ENCODE measurements around the gene BEST2.

BEST2 gene

DNA sequence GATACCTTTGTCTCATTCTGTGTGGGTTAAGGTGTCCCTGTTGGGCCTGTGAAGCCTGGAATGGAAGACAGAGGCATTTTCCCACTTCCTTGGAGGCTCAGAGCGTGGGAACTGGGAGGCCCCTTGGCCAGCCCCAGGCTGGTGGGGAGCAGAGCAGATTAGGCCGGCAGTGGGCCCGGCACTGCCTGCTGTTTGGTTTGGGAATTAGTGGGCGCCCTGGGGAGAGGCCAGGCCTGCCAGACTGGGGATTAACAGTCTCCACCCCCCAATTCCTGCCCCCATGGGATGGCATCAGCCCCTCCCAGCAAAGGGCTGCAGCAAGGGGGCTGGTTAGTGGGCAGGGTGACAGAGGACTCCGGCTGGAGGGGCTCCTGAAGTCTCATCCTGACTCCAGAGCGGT lies 3.1 kb upstream of the BEST2 start:
- H3K4me3 ChIP-seq (ENCODE audit: low read depth in 1 of 2, low read length in 1 of 2): no peak overlapping the region
- TF ChIP-seq, protein P1, sequence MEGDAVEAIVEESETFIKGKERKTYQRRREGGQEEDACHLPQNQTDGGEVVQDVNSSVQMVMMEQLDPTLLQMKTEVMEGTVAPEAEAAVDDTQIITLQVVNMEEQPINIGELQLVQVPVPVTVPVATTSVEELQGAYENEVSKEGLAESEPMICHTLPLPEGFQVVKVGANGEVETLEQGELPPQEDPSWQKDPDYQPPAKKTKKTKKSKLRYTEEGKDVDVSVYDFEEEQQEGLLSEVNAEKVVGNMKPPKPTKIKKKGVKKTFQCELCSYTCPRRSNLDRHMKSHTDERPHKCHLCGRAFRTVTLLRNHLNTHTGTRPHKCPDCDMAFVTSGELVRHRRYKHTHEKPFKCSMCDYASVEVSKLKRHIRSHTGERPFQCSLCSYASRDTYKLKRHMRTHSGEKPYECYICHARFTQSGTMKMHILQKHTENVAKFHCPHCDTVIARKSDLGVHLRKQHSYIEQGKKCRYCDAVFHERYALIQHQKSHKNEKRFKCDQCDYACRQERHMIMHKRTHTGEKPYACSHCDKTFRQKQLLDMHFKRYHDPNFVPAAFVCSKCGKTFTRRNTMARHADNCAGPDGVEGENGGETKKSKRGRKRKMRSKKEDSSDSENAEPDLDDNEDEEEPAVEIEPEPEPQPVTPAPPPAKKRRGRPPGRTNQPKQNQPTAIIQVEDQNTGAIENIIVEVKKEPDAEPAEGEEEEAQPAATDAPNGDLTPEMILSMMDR (IDR thresholded peaks at IDR 0.05): no peak
- peaks cover 43% of the 10 kb centered on the region for H3K27me3 ChIP-seq
- no peak overlapping the region for H3K27ac ChIP-seq
- no peaks in the 10 kb centered on the region for H3K4me1 ChIP-seq (ENCODE audit: control insufficient read depth in 1 of 2, insufficient read depth in 1 of 2, low read depth in 1 of 2, low read length in 1 of 2)
- no peaks in the 10 kb centered on the region for H3K9me3 ChIP-seq
- H3K36me3 ChIP-seq: peaks cover 40% of the 10 kb centered on the region

DNA sequence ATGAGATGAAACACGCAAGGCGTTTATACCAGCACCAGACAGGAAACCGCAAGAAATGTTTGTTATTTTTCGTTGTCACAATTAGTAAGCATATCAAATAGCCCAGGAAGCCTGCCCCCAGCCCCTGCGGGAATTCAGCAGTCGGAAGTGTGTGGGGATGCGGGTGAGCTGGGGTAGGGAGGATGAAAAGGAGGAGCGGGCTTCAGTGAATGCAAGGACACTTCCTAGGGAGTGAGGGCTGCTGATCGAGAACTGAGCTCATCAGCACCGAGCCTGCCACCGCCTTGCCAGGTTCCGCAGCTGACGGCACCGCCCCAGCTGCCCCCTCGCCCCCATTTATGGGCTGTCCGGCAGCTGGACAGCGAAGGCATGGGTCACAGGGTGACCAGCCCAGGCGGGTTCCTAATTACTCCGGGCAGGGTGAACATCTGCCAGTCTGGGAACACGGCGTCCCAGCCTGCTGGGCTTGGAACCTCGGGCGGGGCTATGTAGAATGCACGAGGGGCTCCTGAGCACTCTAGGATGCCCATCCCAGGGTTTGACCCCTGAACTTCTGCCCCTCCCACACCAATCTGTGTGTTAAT lies 1.6 kb upstream of the BEST2 start:
- H3K4me3 ChIP-seq (ENCODE audit: low read depth in 1 of 2, low read length in 1 of 2): no peak overlapping the region
- no peaks in the 10 kb centered on the region for H3K4me1 ChIP-seq (ENCODE audit: control insufficient read depth in 1 of 2, insufficient read depth in 1 of 2, low read depth in 1 of 2, low read length in 1 of 2)
- H3K9me3 ChIP-seq: no peaks in the 10 kb centered on the region
- peaks cover 57% of the 10 kb centered on the region for H3K27me3 ChIP-seq
- TF ChIP-seq, protein P1 (IDR thresholded peaks at IDR 0.05): no peak
- peaks cover 31% of the 10 kb centered on the region for H3K36me3 ChIP-seq
- H3K27ac ChIP-seq: no peak overlapping the region

DNA sequence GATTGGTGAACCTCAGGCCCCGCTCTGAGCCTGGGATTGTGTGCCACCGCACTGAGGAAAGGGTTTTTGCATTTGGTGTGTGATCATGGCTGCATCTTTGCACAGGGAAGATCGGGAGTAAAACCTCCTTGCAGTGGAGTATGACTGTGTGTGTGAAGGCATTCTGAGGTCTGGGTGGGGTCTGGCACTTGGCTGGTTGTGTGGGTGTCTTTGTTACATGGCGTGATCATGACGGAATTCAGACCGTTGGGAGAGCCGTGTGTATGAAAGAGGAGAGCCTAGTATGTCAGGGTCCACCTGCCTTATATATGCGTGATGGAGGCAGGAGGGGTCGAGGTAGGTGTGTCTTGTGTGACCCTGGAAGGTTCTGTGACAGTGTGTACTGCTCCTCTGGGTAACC lies 740 bp upstream of the BEST2 start:
- no peak overlapping the region for H3K4me3 ChIP-seq (ENCODE audit: low read depth in 1 of 2, low read length in 1 of 2)

DNA sequence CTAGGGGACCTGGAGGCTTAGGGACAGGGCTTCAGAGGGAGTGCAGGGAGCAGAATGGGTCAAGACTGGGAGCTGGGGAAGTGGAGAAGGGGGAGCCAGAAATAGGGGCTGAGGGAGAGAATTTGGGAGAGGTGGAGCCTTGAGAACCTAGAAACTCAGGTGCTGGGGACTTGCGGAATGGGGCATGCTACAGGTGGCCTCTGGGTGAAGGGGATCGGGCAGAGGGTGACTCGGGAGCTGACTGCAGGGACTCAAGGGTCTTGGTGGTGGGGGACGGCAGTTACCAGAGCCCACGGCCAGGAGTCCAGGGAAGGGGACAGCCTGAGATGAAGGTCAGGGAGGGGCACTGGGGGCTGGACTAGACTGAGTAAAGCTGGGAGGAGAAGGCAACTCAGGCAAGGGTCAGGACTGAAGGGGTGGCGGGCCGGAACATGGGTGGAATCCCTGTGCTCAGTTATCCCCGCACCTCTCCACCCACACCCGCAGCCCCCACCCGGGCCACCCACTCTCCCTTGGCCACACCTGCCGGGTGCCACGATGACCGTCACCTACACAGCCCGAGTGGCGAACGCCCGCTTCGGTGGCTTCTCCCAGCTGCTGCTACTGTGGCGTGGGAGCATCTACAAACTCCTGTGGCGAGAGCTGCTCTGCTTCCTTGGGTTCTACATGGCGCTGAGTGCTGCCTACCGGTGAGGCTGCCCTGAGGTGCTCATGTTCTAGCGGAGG lies 628 bp downstream of the BEST2 start:
- Histone ChIP-seq H3K27ac (no peak overlapping the region), H3K36me3 (peaks cover 10% of the 10 kb centered on the region), H3K9me3 (no peaks in the 10 kb centered on the region), H3K4me1 (ENCODE audit: control insufficient read depth in 1 of 2, insufficient read depth in 1 of 2, low read depth in 1 of 2, low read length in 1 of 2) (no peaks in the 10 kb centered on the region), H3K27me3 (peaks cover 77% of the 10 kb centered on the region), H3K4me3 (ENCODE audit: low read depth in 1 of 2, low read length in 1 of 2) (no peak overlapping the region)
- TF ChIP-seq, protein P1 (IDR thresholded peaks at IDR 0.05): no peak

More for the DNA sequence above, 740 bp upstream of the BEST2 start:
- Histone ChIP-seq H3K36me3 (peaks cover 23% of the 10 kb centered on the region), H3K27me3 (peaks cover 63% of the 10 kb centered on the region), H3K27ac (no peak overlapping the region), H3K9me3 (no peaks in the 10 kb centered on the region), H3K4me1 (ENCODE audit: control insufficient read depth in 1 of 2, insufficient read depth in 1 of 2, low read depth in 1 of 2, low read length in 1 of 2) (no peaks in the 10 kb centered on the region)
- TF ChIP-seq, protein P1 (IDR thresholded peaks at IDR 0.05): no peak

DNA sequence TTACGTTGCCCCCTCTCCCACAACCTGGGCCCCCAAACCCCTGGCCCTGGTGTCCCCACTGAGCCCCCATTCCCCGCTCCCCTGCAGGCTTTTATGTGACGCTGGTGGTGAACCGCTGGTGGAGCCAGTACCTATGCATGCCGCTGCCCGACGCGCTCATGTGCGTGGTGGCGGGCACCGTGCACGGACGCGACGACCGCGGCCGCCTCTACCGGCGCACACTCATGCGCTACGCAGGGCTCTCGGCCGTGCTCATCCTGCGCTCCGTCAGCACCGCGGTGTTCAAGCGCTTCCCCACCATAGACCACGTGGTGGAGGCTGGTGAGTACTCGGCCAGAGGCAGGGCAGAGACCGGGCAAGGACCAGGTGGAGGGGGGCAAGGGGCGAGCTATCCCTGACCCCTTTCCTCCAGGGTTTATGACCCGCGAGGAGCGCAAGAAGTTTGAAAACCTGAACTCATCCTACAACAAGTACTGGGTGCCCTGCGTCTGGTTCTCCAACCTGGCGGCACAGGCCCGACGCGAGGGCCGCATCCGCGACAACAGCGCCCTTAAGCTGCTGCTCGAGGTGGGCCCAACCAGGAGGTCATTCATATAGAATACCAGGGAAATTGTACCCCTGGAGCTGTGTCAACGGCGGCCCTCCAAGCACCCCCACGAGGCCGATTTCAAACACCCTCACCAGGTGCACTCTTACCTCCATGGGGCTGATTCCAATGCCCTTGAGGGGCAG lies 3.0 kb downstream of the BEST2 start:
- Histone ChIP-seq H3K27me3 (peaks cover 82% of the 10 kb centered on the region), H3K27ac (no peak overlapping the region), H3K9me3 (no peaks in the 10 kb centered on the region), H3K4me1 (ENCODE audit: control insufficient read depth in 1 of 2, insufficient read depth in 1 of 2, low read depth in 1 of 2, low read length in 1 of 2) (peaks cover 3 to 8% of the 10 kb centered on the region in 2 experiments), H3K4me3 (ENCODE audit: low read depth in 1 of 2, low read length in 1 of 2) (no peak overlapping the region), H3K36me3 (no peaks in the 10 kb centered on the region)
- TF ChIP-seq, protein P1 (IDR thresholded peaks at IDR 0.05): no peak
